GM12878 (cell line): Measurements from ENCODE around the gene HMCN2. TPM values are rescaled to one million over a fixed set of nuclear protein-coding genes. Genes with fewer than 3 reads are reported as not detected.

ENCODE experiments used
- ATAC-seq: fragments of 200-7000 bp; cut with Tn5 transposase; 3 replicates; pipeline ENCODE4 v1.9.1; 2020; ENCODE audit warnings: mild to moderate bottlenecking, moderate library complexity
- BruUV-seq: library from RNA; stranded (reverse); fragments of 400-500 nt; replicated peaks from 2 replicates; lab custom pipeline; 2021; lab: Mats Ljungman, UMichigan
- CTCF ChIA-PET: fragments of 300-600 bp; sonication (Branson Sonifier 250); formaldehyde crosslinking; extraction: SDS; loops from one replicate; lab custom pipeline; 2021; ENCODE audit warnings: inconsistent platforms; lab: Yijun Ruan, JAX
- POLR2A ChIA-PET: fragments of 350-600 bp; formaldehyde crosslinking; extraction: SDS; loops from one replicate; lab custom pipeline; 2021; ENCODE audit warnings: inconsistent platforms; lab: Charles Lee
- RAD21 ChIA-PET: fragments of 300-600 bp; sonication (Branson Sonifier 250); formaldehyde crosslinking; loops from one replicate; lab custom pipeline; 2023; ENCODE audit warnings: antibody characterized with exemption; ENCODE audit not compliant: unreplicated experiment; lab: Charles Lee
- SMC1A ChIA-PET: fragments of 300-600 bp; sonication (Branson Sonifier 250); formaldehyde crosslinking; loops from one replicate; lab custom pipeline; 2023; ENCODE audit not compliant: unreplicated experiment, uncharacterized antibody; lab: Charles Lee
- DNase-seq: peaks from one replicate; pipeline ENCODE4 v3.0.0-alpha.2; 2011; ENCODE audit warnings: low read depth, low spot score
- FAIRE-seq: peaks from 3 replicates; lab custom pipeline; 2011; peaks lifted over from hg19 to GRCh38; lab: Jason Lieb, UNC
- H2AFZ ChIP-seq: 2 replicates; pipeline ENCODE4 v1.6.0; 2011; ENCODE audit warnings: low read depth, low read length, control low read depth; ENCODE audit not compliant: control insufficient read depth
- H3K27ac ChIP-seq: 2 replicates; pipeline ENCODE4 v1.5.1; 2011; ENCODE audit warnings: control low read depth; ENCODE audit not compliant: control insufficient read depth, insufficient read depth
- H3K27me3 ChIP-seq, 2 experiments: replicated peaks in 1 of 2; 2 replicates each; pipeline versions ENCODE4 v1.6.0 to v1.6.1; 2011; ENCODE audit warnings: low read length in 1 of 2; ENCODE audit not compliant: control insufficient read depth in 2 of 2, insufficient read depth in 2 of 2
- H3K36me3 ChIP-seq, 2 experiments: 2 replicates each; pipeline ENCODE4 v1.5.1; 2011; ENCODE audit warnings: low read length in 1 of 2; ENCODE audit not compliant: control insufficient read depth in 2 of 2, insufficient read depth in 2 of 2
- H3K4me1 ChIP-seq: 2 replicates; pipeline ENCODE4 v1.6.1; 2011; ENCODE audit warnings: mild to moderate bottlenecking, low read length, moderate library complexity, mixed read lengths; ENCODE audit not compliant: control insufficient read depth, insufficient read depth
- H3K4me2 ChIP-seq: 2 replicates; pipeline ENCODE4 v1.6.0; 2011; ENCODE audit warnings: control low read depth; ENCODE audit not compliant: control insufficient read depth, insufficient read depth
- H3K4me3 ChIP-seq: fragments of 200-600 bp; sonication (generic); 2 replicates; pipeline ENCODE4 v1.5.1; 2016
- H3K79me2 ChIP-seq: 2 replicates; pipeline ENCODE4 v1.6.0; 2011; ENCODE audit warnings: low read length; ENCODE audit not compliant: control insufficient read depth, insufficient read depth
- H3K9ac ChIP-seq: 2 replicates; pipeline ENCODE4 v1.8.0; 2011; ENCODE audit warnings: low read length, control low read depth, mixed read lengths; ENCODE audit not compliant: control insufficient read depth, insufficient read depth
- H3K9me3 ChIP-seq: replicated peaks from 3 replicates; pipeline ENCODE4 v1.5.1; 2011; ENCODE audit warnings: mild to moderate bottlenecking, low read length; ENCODE audit not compliant: control insufficient read depth, insufficient read depth
- H4K20me1 ChIP-seq: 2 replicates; pipeline ENCODE4 v1.6.0; 2011; ENCODE audit not compliant: control insufficient read depth, insufficient read depth
- BACH1 ChIP-seq: fragments of 450-650 bp; IDR thresholded peaks from 2 replicates; pipeline ENCODE4 v1.6.1; 2017; ENCODE audit warnings: mild to moderate bottlenecking, borderline replicate concordance
- CTCF ChIP-seq, 3 experiments: IDR thresholded peaks in 2 of 3; conservative IDR thresholded peaks in 1 of 3; 2 replicates each; pipeline ENCODE4 v1.5.1; 2011; ENCODE audit warnings: low read depth in 3 of 3, low read length in 3 of 3, mild to moderate bottlenecking in 3 of 3, control low read depth in 2 of 3, moderate library complexity in 2 of 3, inconsistent platforms in 1 of 3, mixed read lengths in 1 of 3; ENCODE audit not compliant: control insufficient read depth in 2 of 3, insufficient read depth in 1 of 3; ENCODE audit errors: extremely low read depth in 1 of 3
- EP300 ChIP-seq, 2 experiments: fragments of 150-350 bp in 1 of 2; IDR thresholded peaks; 2 replicates each; pipeline ENCODE4 v1.6.1; 2011 to 2012; ENCODE audit warnings: low read depth in 2 of 2, low read length in 2 of 2, borderline replicate concordance in 1 of 2, improper control_type of control experiment in 1 of 2, inconsistent platforms in 1 of 2; ENCODE audit not compliant: control insufficient read depth in 1 of 2
- NBN ChIP-seq: fragments of 450-650 bp; IDR thresholded peaks from 2 replicates; pipeline ENCODE4 v1.6.1; 2016
- NR2F1 ChIP-seq: fragments of 450-650 bp; conservative IDR thresholded peaks from 2 replicates; pipeline ENCODE4 v1.6.1; 2017; ENCODE audit warnings: mild to moderate bottlenecking
- PAX5 ChIP-seq: IDR thresholded peaks from 2 replicates; pipeline ENCODE4 v1.6.1; 2011; ENCODE audit warnings: low read depth, low read length, borderline replicate concordance
- PKNOX1 ChIP-seq: fragments of 450-650 bp; IDR thresholded peaks from 2 replicates; pipeline ENCODE4 v1.6.1; 2016; ENCODE audit warnings: mild to moderate bottlenecking
- STAT3 ChIP-seq: IDR thresholded peaks from 2 replicates; pipeline ENCODE4 v1.6.1; 2011; ENCODE audit warnings: low read depth, low read length, improper control_type of control experiment
- YBX1 ChIP-seq: fragments of 450-650 bp; IDR thresholded peaks from 2 replicates; pipeline ENCODE4 v1.6.1; 2016; ENCODE audit warnings: antibody characterized with exemption
- WGBS: methylation state at CpG from one replicate; pipeline ENCODE4 v1.1.6; 2016; ENCODE audit warnings: low lambda C conversion rate; ENCODE audit not compliant: insufficient replicate concordance, insufficient coverage; ENCODE audit errors: missing lambda C conversion rate; 5-methylcytosine and 5-hydroxymethylcytosine counted together
- in situ Hi-C: fragments of 300-500 bp; cut with MboI; formaldehyde crosslinking; loops from 9 replicates; pipeline ENCODE4 v1.14.3; 2018; ENCODE audit warnings: mixed read lengths
- intact Hi-C: fragments of 100-400 bp; cut with micrococcal nuclease; formaldehyde crosslinking; loops from one replicate; pipeline ENCODE4 v1.14.2; 2022; ENCODE audit not compliant: unreplicated experiment
- polyA plus RNA-seq, 11 experiments: library from polyadenylated mRNA; depleted of rRNA in 4 of 11; unstranded in 6 of 11; stranded (reverse) in 5 of 11; fragments of >200 nt; fragmentation: Nextera tagmentation in 4 of 11; fragmentation: Illumina TruSeq in 1 of 11; extraction: Ambion mirVana in 4 of 11; extraction: Trizol in 1 of 11; gene quantifications; 1 replicate in 1 of 11; 2 replicates in 10 of 11; pipeline versions ENCODE4 v1.2.1 to v1.2.3, GENCODE V29; 2011 to 2016; ENCODE audit warnings: inconsistent platforms in 2 of 11, missing spikeins in 2 of 11, low read depth in 1 of 11
- total RNA-seq, 4 experiments: library from RNA; depleted of rRNA in 3 of 4; stranded (reverse); fragments of >200 nt in 3 of 4; fragmentation: Illumina TruSeq in 1 of 4; extraction: Trizol in 1 of 4; gene quantifications; 2 replicates each; pipeline versions ENCODE4 v1.2.1 to v1.2.3, GENCODE V29; 2013 to 2021

Gene HMCN2
- total and polyA plus RNA-seq, 10 of the 15 experiments (the other 5 are each of a cell fraction or from before 2014, with no cell fraction given): 0.04 TPM; not detected in 9

- Histone ChIP-seq H3K9me3 (no peaks in the 10 kb centered on the region), H3K4me2 (no peak overlapping the region), H3K79me2 (no peaks in the 10 kb centered on the region), H2AFZ (no peak overlapping the region), H3K36me3 (no peaks in the 10 kb centered on the region), H3K9ac (no peak overlapping the region), H3K4me3 (no peak overlapping the region), H3K27ac (no peak overlapping the region), H4K20me1 (no peaks in the 10 kb centered on the region), H3K27me3 (no peaks in the 10 kb centered on the region; a peak in 1 of 4 replicates), H3K4me1 (no peaks in the 10 kb centered on the region; the same call in 1 of the 2 replicates)
- intact Hi-C loops (no loop called here), in situ Hi-C loops (no loop called here)
- no TSS peak for BruUV-seq
- ChIA-PET RAD21 (interaction anchor here (1.0 to 1.1 kb wide), 2 partner anchors 108 to 154 kb away, joined by 3 read pairs; no protein-coding TSS in a partner anchor), CTCF (no interaction called here), SMC1A (interaction anchor here (0.8 to 1.2 kb wide), 2 partner anchors 13 to 44 kb away, joined by 3 read pairs; no protein-coding TSS in a partner anchor), POLR2A (no interaction called here)
- DNase-seq (no peak), ATAC-seq (peak; percentile 27), FAIRE-seq (no peak)
- TF ChIP-seq PAX5: no peak
- 21% methylated on average over 10 of the region's 10 CpGs for WGBS
Observed at GRCh38 chr9:130422546-130422945, 157.0 kb downstream of the HMCN2 start.

- DNase-seq: no peak
- no peak overlapping the region for H3K9ac ChIP-seq
- ChIA-PET CTCF (no interaction called here), POLR2A (interaction anchor here (0.5 kb wide), 1 partner anchor 221 kb away, joined by 3 read pairs; no protein-coding TSS in a partner anchor), RAD21 (interaction anchor here (0.8 to 1.1 kb wide), 4 partner anchors 24 to 155 kb away, joined by 3 read pairs; no protein-coding TSS in a partner anchor), SMC1A (interaction anchor here (0.8 to 1.2 kb wide), 2 partner anchors 12 to 45 kb away, joined by 3 read pairs; no protein-coding TSS in a partner anchor)
- TF ChIP-seq NR2F1: no peak
- peak; percentile 64; the same call in 1 of the 2 replicates for TF ChIP-seq PAX5
- no peak for TF ChIP-seq NBN
- TF ChIP-seq CTCF (IDR thresholded peaks at IDR 0.05 in 2 of 3, conservative IDR thresholded peaks at IDR 0.05 in 1 of 3; ENCODE audit: control insufficient read depth in 2 of 3, extremely low read depth in 1 of 3, insufficient read depth in 1 of 3, low read depth in 3 of 3, low read length in 3 of 3): no peak
- no peak for TF ChIP-seq STAT3
- TF ChIP-seq EP300 (IDR thresholded peaks at IDR 0.05; ENCODE audit: borderline replicate concordance in 1 of 2, control insufficient read depth in 1 of 2, low read depth in 2 of 2, low read length in 2 of 2): no peak
- TF ChIP-seq BACH1: no peak
- TF ChIP-seq YBX1: no peak
- TF ChIP-seq PKNOX1: peak; percentile 43; the same call in 1 of the 2 replicates
- H3K4me1 ChIP-seq: no peaks in the 10 kb centered on the region; the same call in 1 of the 2 replicates
- intact Hi-C loops: no loop called here
- FAIRE-seq: no peak
- no peak overlapping the region for H3K4me2 ChIP-seq
- no peaks in the 10 kb centered on the region; a peak in 2 of 4 replicates for H3K27me3 ChIP-seq
- WGBS: 9% methylated on average over 8 of the region's 8 CpGs
- H2AFZ ChIP-seq: no peak overlapping the region
- in situ Hi-C loops: no loop called here
- H3K79me2 ChIP-seq: no peaks in the 10 kb centered on the region
- BruUV-seq: no TSS peak
- peak; percentile 93 for ATAC-seq
- no peaks in the 10 kb centered on the region for H3K9me3 ChIP-seq
- H3K4me3 ChIP-seq: no peak overlapping the region
- H4K20me1 ChIP-seq: no peaks in the 10 kb centered on the region
- no peaks in the 10 kb centered on the region for H3K36me3 ChIP-seq
- no peak overlapping the region for H3K27ac ChIP-seq
Observed at GRCh38 chr9:130423272-130423671, 157.7 kb downstream of the HMCN2 start.
